HepG2 (cell line): Measurements from ENCODE around the gene KBTBD13. TPM values are rescaled to one million over a fixed set of nuclear protein-coding genes. Genes with fewer than 3 reads are reported as not detected.

ENCODE experiments used
- ATAC-seq: fragments of 200-7000 bp; cut with Tn5 transposase; 3 replicates; pipeline ENCODE4 v1.9.1; 2020; ENCODE audit warnings: mild to moderate bottlenecking, moderate library complexity
- BruUV-seq: library from RNA; stranded (reverse); fragments of 400-500 nt; replicated peaks from 2 replicates; lab custom pipeline; 2021; lab: Mats Ljungman, UMichigan
- CTCF ChIA-PET: fragments of 300-600 bp; formaldehyde crosslinking; extraction: SDS; loops from one replicate; lab custom pipeline; 2021; ENCODE audit warnings: low total read pairs, inconsistent platforms, low intra/inter-chr PET ratio; lab: Yijun Ruan, JAX
- POLR2A ChIA-PET: fragments of 350-600 bp; sonication (Branson Sonifier 250); formaldehyde crosslinking; loops from one replicate; lab custom pipeline; 2020; ENCODE audit warnings: antibody characterized with exemption, inconsistent platforms; lab: Yijun Ruan, JAX
- DNase-seq: peaks from one replicate; pipeline ENCODE4 v3.0.0-alpha.2; 2015; ENCODE audit warnings: low spot score
- FAIRE-seq: peaks from 3 replicates; lab custom pipeline; 2011; peaks lifted over from hg19 to GRCh38; lab: Jason Lieb, UNC
- H2AFZ ChIP-seq: one replicate; pipeline ENCODE4 v1.6.1; 2011; ENCODE audit warnings: low read length, inconsistent platforms
- H3K27ac ChIP-seq: fragments of 300-600 bp; 3 replicates; pipeline ENCODE4 v1.8.0; 2011; ENCODE audit warnings: mixed run types, mild to moderate bottlenecking, mixed read lengths, low read length, inconsistent platforms; ENCODE audit not compliant: insufficient read depth; ENCODE audit errors: extremely low read length
- H3K27me3 ChIP-seq, 2 experiments: fragments of 200-600 bp in 1 of 2; 2 replicates in 1 of 2; 3 replicates in 1 of 2; pipeline versions ENCODE4 v1.6.0 to v1.8.0; 2011; ENCODE audit warnings: low read length in 2 of 2, mild to moderate bottlenecking in 2 of 2, moderate library complexity in 2 of 2, inconsistent platforms in 1 of 2; ENCODE audit not compliant: insufficient read depth in 2 of 2, control insufficient read depth in 1 of 2
- H3K36me3 ChIP-seq, 2 experiments: fragments of 200-600 bp in 1 of 2; replicated peaks in 1 of 2; 2 replicates in 1 of 2; 3 replicates in 1 of 2; pipeline versions ENCODE4 v1.5.1 to v1.8.0; 2011; ENCODE audit warnings: low read length in 2 of 2, inconsistent platforms in 1 of 2; ENCODE audit not compliant: insufficient read depth in 2 of 2, control insufficient read depth in 1 of 2
- H3K4me1 ChIP-seq: 2 replicates; pipeline ENCODE4 v1.5.1; 2012; ENCODE audit warnings: low read length, inconsistent platforms; ENCODE audit not compliant: insufficient read depth
- H3K4me2 ChIP-seq: 2 replicates; pipeline ENCODE4 v1.6.0; 2011; ENCODE audit warnings: low read depth, low read length, inconsistent platforms
- H3K4me3 ChIP-seq, 3 experiments: fragments of 200-600 bp in 1 of 3; sonication (generic), shearing (Covaris generic) in 1 of 3; replicated peaks in 1 of 3; 2 replicates each; pipeline ENCODE4 v1.5.1; 2011 to 2016; ENCODE audit warnings: low read length in 3 of 3, inconsistent platforms in 2 of 3, low read depth in 2 of 3, mild to moderate bottlenecking in 2 of 3, control low read depth in 1 of 3, mixed read lengths in 1 of 3; ENCODE audit not compliant: insufficient read depth in 1 of 3
- H3K79me2 ChIP-seq: one replicate; pipeline ENCODE4 v1.6.1; 2011; ENCODE audit warnings: low read length, inconsistent platforms; ENCODE audit not compliant: insufficient read depth
- H3K9ac ChIP-seq: 2 replicates; pipeline ENCODE4 v1.6.0; 2011; ENCODE audit warnings: mild to moderate bottlenecking, low read depth, low read length, inconsistent platforms; ENCODE audit not compliant: insufficient read depth
- H3K9me3 ChIP-seq: 2 replicates; pipeline ENCODE4 v1.5.1; 2012; ENCODE audit warnings: mild to moderate bottlenecking, low read length
- H4K20me1 ChIP-seq: 2 replicates; pipeline ENCODE4 v1.6.0; 2011; ENCODE audit warnings: inconsistent platforms, mild to moderate bottlenecking, low read length, moderate library complexity; ENCODE audit not compliant: insufficient read depth
- HNRNPH1 ChIP-seq: fragments of 200-400 bp; formaldehyde crosslinking; optimal IDR thresholded peaks from 2 replicates; pipeline ENCODE3; 2017; ENCODE audit warnings: mild to moderate bottlenecking, low read depth, low read length
- SKIL ChIP-seq: sonication (generic); formaldehyde crosslinking; IDR thresholded peaks from 2 replicates; pipeline ENCODE4 v1.8.0; 2022; ENCODE audit warnings: missing genetic modification reagents, mild to moderate bottlenecking, moderate library complexity, borderline replicate concordance
- TEAD2 ChIP-seq: sonication (generic); formaldehyde crosslinking; IDR thresholded peaks from 2 replicates; pipeline ENCODE4 v1.9.0; 2021; ENCODE audit warnings: missing genetic modification reagents
- YY1 ChIP-seq: IDR thresholded peaks from 2 replicates; pipeline ENCODE4 v1.6.1; 2011; ENCODE audit warnings: low read length, low read depth, moderate library complexity, mild to moderate bottlenecking; ENCODE audit not compliant: insufficient read depth, insufficient replicate concordance
- ZNF335 ChIP-seq: sonication (generic); formaldehyde crosslinking; IDR thresholded peaks from 2 replicates; pipeline ENCODE4 v1.4.0; 2020; ENCODE audit warnings: missing genetic modification reagents
- ZNF44 ChIP-seq: sonication (generic); formaldehyde crosslinking; IDR thresholded peaks from 2 replicates; pipeline ENCODE4 v1.5.1; 2020; ENCODE audit warnings: mild to moderate bottlenecking, missing genetic modification reagents
- ZNF652 ChIP-seq: IDR thresholded peaks from 2 replicates; pipeline ENCODE4 v1.6.1; 2016; ENCODE audit warnings: low read depth, borderline replicate concordance
- ZNF710 ChIP-seq: sonication (generic); formaldehyde crosslinking; IDR thresholded peaks from 2 replicates; pipeline ENCODE4 v1.5.0; 2020; ENCODE audit warnings: mild to moderate bottlenecking, missing genetic modification reagents, borderline replicate concordance
- ZNF740 ChIP-seq: sonication (generic); formaldehyde crosslinking; IDR thresholded peaks from 2 replicates; pipeline ENCODE4 v1.4.0; 2020; ENCODE audit warnings: missing genetic modification reagents
- WGBS: methylation state at CpG from one replicate; pipeline ENCODE4 v1.1.6; 2017; ENCODE audit warnings: low lambda C conversion rate; 5-methylcytosine and 5-hydroxymethylcytosine counted together
- in situ Hi-C: cut with HindIII; loops from 2 replicates; pipeline ENCODE4 v1.10.0; 2017; ENCODE audit warnings: low pct_unique_long_range_greater_than_20kb; ENCODE audit not compliant: extremely low pct_ligation_motif_present
- intact Hi-C: fragments of 100-400 bp; cut with micrococcal nuclease; formaldehyde crosslinking; loops from one replicate; pipeline ENCODE4 v1.10.0; 2022; ENCODE audit not compliant: unreplicated experiment
- polyA plus RNA-seq, 8 experiments: library from polyadenylated mRNA; depleted of rRNA in 3 of 8; stranded (reverse) in 7 of 8; unstranded in 1 of 8; fragments of >200 nt; fragmentation: Illumina TruSeq in 4 of 8; extraction: Trizol in 4 of 8; gene quantifications; 2 replicates each; pipeline versions ENCODE4 v1.2.1 to v1.2.3, GENCODE V29; 2011 to 2016; ENCODE audit warnings: low read depth in 4 of 8, missing spikeins in 1 of 8, mixed read lengths in 1 of 8; ENCODE audit not compliant: insufficient read depth in 1 of 8
- total RNA-seq, 5 experiments: library from RNA; depleted of rRNA; stranded (reverse); fragments of >200 nt; fragmentation: Illumina TruSeq; extraction: Trizol; gene quantifications; 2 replicates each; pipeline ENCODE4 v1.2.3, GENCODE V29; 2016; ENCODE audit warnings: low read depth in 1 of 5

The KBTBD13 gene
- total and polyA plus RNA-seq, 2 of the 13 experiments (the other 11 are each of a cell fraction or from before 2014, with no cell fraction given): not detected

GRCh38 chr15:65091946-65092770 lies 15.6 kb downstream of the KBTBD13 start:
- ATAC-seq (no peak), FAIRE-seq (no peak), DNase-seq (no peak)
- Histone ChIP-seq H2AFZ (no peak overlapping the region), H3K9me3 (no peaks in the 10 kb centered on the region), H3K27ac (no peak overlapping the region), H3K9ac (no peak overlapping the region), H3K36me3 (no peaks in the 10 kb centered on the region), H3K79me2 (no peaks in the 10 kb centered on the region), H3K4me1 (peaks cover 61% of the 10 kb centered on the region), H4K20me1 (no peaks in the 10 kb centered on the region), H3K4me3 (no peak overlapping the region), H3K27me3 (no peaks in the 10 kb centered on the region), H3K4me2 (no peak overlapping the region)
- in situ Hi-C loops: no loop called here
- intact Hi-C loops: no loop called here
- TF ChIP-seq ZNF710 (CRISPR knock-in tag) (no peak), YY1 (no peak), ZNF652 (CRISPR knock-in tag) (no peak), ZNF335 (CRISPR knock-in tag) (no peak), TEAD2 (CRISPR knock-in tag) (no peak), ZNF740 (CRISPR knock-in tag) (no peak), SKIL (CRISPR knock-in tag) (no peak), HNRNPH1 (no peak), ZNF44 (no peak)
- POLR2A ChIA-PET: no interaction called here
- 76% methylated on average over 12 of the region's 12 CpGs for WGBS
- CTCF ChIA-PET: no interaction called here
- BruUV-seq: no TSS peak
